IMR-90 (cell line): ENCODE results near the gene CNOT6. TPM values are rescaled to one million over a fixed set of nuclear protein-coding genes. Genes with fewer than 3 reads are reported as not detected.

Experiments used
- ATAC-seq: fragments of 200-7000 bp; cut with Tn5 transposase; 2 replicates; pipeline ENCODE4 v1.9.1; 2020; ENCODE audit warnings: low read depth, mild to moderate bottlenecking, moderate library complexity
- BruUV-seq: library from RNA; stranded (reverse); fragments of 400-500 nt; replicated peaks from 2 replicates; lab custom pipeline; 2021; lab: Mats Ljungman, UMichigan
- CTCF ChIA-PET: fragments of 300-600 bp; formaldehyde crosslinking; extraction: SDS; loops from one replicate; lab custom pipeline; 2021; ENCODE audit warnings: antibody characterized with exemption; lab: Yijun Ruan, JAX
- POLR2A ChIA-PET: fragments of 300-600 bp; sonication (Branson Sonifier 250); formaldehyde crosslinking; loops from one replicate; lab custom pipeline; 2022; ENCODE audit warnings: antibody characterized with exemption; ENCODE audit not compliant: unreplicated experiment; lab: Charles Lee
- DNase-seq: peaks from one replicate; pipeline ENCODE4 v3.0.0; 2013
- H2AFZ ChIP-seq: replicated peaks from 2 replicates; pipeline ENCODE3; 2013; ENCODE audit warnings: low read length, mild to moderate bottlenecking; ENCODE audit not compliant: poor library complexity
- H2AK5ac ChIP-seq: 2 replicates; pipeline ENCODE4 v1.6.1; 2013; ENCODE audit warnings: low read depth, low read length, inconsistent platforms
- H2AK9ac ChIP-seq: replicated peaks from 2 replicates; pipeline ENCODE3; 2013; ENCODE audit warnings: mild to moderate bottlenecking, low read depth, low read length, moderate library complexity; ENCODE audit not compliant: poor library complexity
- H2BK120ac ChIP-seq: 2 replicates; pipeline ENCODE4 v1.6.1; 2013; ENCODE audit warnings: low read depth, low read length, inconsistent platforms
- H2BK15ac ChIP-seq: 3 replicates; pipeline ENCODE4 v1.6.1; 2013; ENCODE audit warnings: low read depth, low read length, inconsistent platforms
- H2BK20ac ChIP-seq: 2 replicates; pipeline ENCODE4 v1.6.1; 2013; ENCODE audit warnings: low read depth, mild to moderate bottlenecking, inconsistent platforms, low read length, moderate library complexity
- H2BK5ac ChIP-seq: 2 replicates; pipeline ENCODE4 v1.6.1; 2013; ENCODE audit warnings: mild to moderate bottlenecking, low read depth, low read length, inconsistent platforms; ENCODE audit not compliant: poor library complexity, severe bottlenecking
- H3K14ac ChIP-seq: replicated peaks from 2 replicates; pipeline ENCODE4 v1.6.1; 2013; ENCODE audit warnings: low read depth, low read length, inconsistent platforms
- H3K18ac ChIP-seq: 2 replicates; pipeline ENCODE4 v1.6.1; 2013; ENCODE audit warnings: low read depth, low read length, control low read depth
- H3K23ac ChIP-seq: 2 replicates; pipeline ENCODE4 v1.6.1; 2013; ENCODE audit warnings: low read depth, low read length, inconsistent platforms
- H3K27ac ChIP-seq: 2 replicates; pipeline ENCODE4 v1.5.1; 2013; ENCODE audit warnings: mild to moderate bottlenecking, control low read depth, low read length; ENCODE audit not compliant: insufficient read depth
- H3K27me3 ChIP-seq: 2 replicates; pipeline ENCODE4 v1.6.1; 2013; ENCODE audit warnings: low read length; ENCODE audit not compliant: control insufficient read depth, insufficient read depth
- H3K36me3 ChIP-seq: 2 replicates; pipeline ENCODE4 v1.6.1; 2013; ENCODE audit warnings: low read length, mixed read lengths; ENCODE audit not compliant: control insufficient read depth, insufficient read depth
- H3K4ac ChIP-seq: 2 replicates; pipeline ENCODE4 v1.6.1; 2013; ENCODE audit warnings: low read depth, low read length, inconsistent platforms
- H3K4me1 ChIP-seq: 2 replicates; pipeline ENCODE4 v1.6.1; 2013; ENCODE audit warnings: low read length, mixed read lengths; ENCODE audit not compliant: control insufficient read depth, insufficient read depth
- H3K4me2 ChIP-seq: 2 replicates; pipeline ENCODE4 v1.6.1; 2013; ENCODE audit warnings: low read depth, mild to moderate bottlenecking, control low read depth, low read length, moderate library complexity
- H3K4me3 ChIP-seq: 2 replicates; pipeline ENCODE4 v1.5.1; 2013; ENCODE audit warnings: low read depth, mild to moderate bottlenecking, control low read depth, low read length, moderate library complexity; ENCODE audit not compliant: insufficient read depth
- H3K56ac ChIP-seq: 2 replicates; pipeline ENCODE4 v1.6.1; 2013; ENCODE audit warnings: low read length, inconsistent platforms; ENCODE audit not compliant: insufficient read depth; ENCODE audit errors: extremely low read depth
- H3K79me1 ChIP-seq, 2 experiments: 2 replicates each; pipeline ENCODE4 v1.6.1; 2013; ENCODE audit warnings: low read length in 2 of 2, inconsistent platforms in 1 of 2, low read depth in 1 of 2
- H3K9ac ChIP-seq: 2 replicates; pipeline ENCODE4 v1.6.1; 2013; ENCODE audit warnings: low read depth, low read length, control low read depth
- H3K9me1 ChIP-seq: 2 replicates; pipeline ENCODE4 v1.6.1; 2013; ENCODE audit warnings: low read length, inconsistent platforms; ENCODE audit not compliant: insufficient read depth
- H3K9me3 ChIP-seq: 2 replicates; pipeline ENCODE4 v1.6.1; 2013; ENCODE audit warnings: low read length; ENCODE audit not compliant: control insufficient read depth, insufficient read depth
- H4K20me1 ChIP-seq: 2 replicates; pipeline ENCODE4 v1.6.1; 2013; ENCODE audit warnings: low read length, inconsistent platforms; ENCODE audit not compliant: insufficient read depth
- H4K5ac ChIP-seq: 2 replicates; pipeline ENCODE4 v1.6.1; 2013; ENCODE audit warnings: mild to moderate bottlenecking, low read depth, low read length, control low read depth
- H4K8ac ChIP-seq, 2 experiments: 2 replicates each; pipeline ENCODE4 v1.6.1; 2013; ENCODE audit warnings: low read depth in 2 of 2, low read length in 2 of 2, control low read depth in 1 of 2, inconsistent platforms in 1 of 2
- H4K91ac ChIP-seq: 2 replicates; pipeline ENCODE4 v1.6.1; 2013; ENCODE audit warnings: low read depth, low read length, inconsistent platforms; ENCODE audit not compliant: insufficient read depth
- RFX5 ChIP-seq: IDR thresholded peaks from 2 replicates; pipeline ENCODE4 v1.8.0; 2012; ENCODE audit warnings: low read depth, mild to moderate bottlenecking, low read length, moderate library complexity
- WGBS, 2 experiments: methylation state at CpG; one replicate each; pipeline versions ENCODE4 v1.1.5 to v1.1.7; 2013; ENCODE audit warnings: missing lambda C conversion rate in 2 of 2; ENCODE audit not compliant: insufficient read length in 1 of 2; ENCODE audit errors: extremely low coverage in 2 of 2; 5-methylcytosine and 5-hydroxymethylcytosine counted together
- dilution Hi-C: fragments of 300-500 bp; cut with HindIII; formaldehyde crosslinking; loops from one replicate; pipeline ENCODE4 v1.14.3; 2018; ENCODE audit warnings: low sequenced_read_pairs; ENCODE audit not compliant: unreplicated experiment
- in situ Hi-C: fragments of 300-500 bp; cut with MboI; formaldehyde crosslinking; loops from 3 replicates; pipeline ENCODE4 v1.14.3; 2019; ENCODE audit warnings: low sequenced_read_pairs, inconsistent platforms, mixed read lengths
- intact Hi-C: fragments of 100-400 bp; cut with micrococcal nuclease; formaldehyde crosslinking; loops from 2 replicates; pipeline ENCODE4 v1.10.0; 2022
- polyA plus RNA-seq, 3 experiments: library from polyadenylated mRNA; depleted of rRNA; stranded (reverse); fragments of >200 nt; gene quantifications; 2 replicates each; pipeline ENCODE4 v1.2.3, GENCODE V29; 2012; ENCODE audit warnings: low replicate concordance in 1 of 3
- total RNA-seq: library from RNA; depleted of rRNA; stranded (reverse); fragments of >200 nt; gene quantifications from 2 replicates; pipeline ENCODE4 v1.2.3, GENCODE V29; 2012

CNOT6 gene
- total and polyA plus RNA-seq, 2 of the 4 experiments (the other 2 are of a cell fraction) = 9.7 to 10.8 TPM

DNA sequence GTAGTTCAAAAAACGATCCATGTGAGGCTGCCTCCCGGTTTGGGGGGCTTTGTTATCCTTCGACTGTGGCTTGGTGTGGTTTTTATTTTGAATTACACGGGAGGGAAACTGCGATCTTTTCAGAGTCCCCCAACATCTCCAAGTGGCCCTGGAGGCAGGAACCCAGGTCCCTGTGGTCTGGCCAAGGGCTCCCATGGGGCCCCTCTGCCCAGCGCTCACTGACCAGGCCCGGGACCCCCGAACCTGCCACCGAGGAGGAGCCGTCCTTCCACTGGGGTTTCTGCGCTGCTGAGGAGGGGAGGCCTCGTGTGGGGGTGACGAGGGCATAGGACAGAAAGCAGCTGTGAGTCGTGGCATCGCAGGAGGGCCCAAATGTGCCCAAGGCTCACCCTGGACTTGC is 115.2 kb downstream of the CNOT6 start:
- Histone ChIP-seq H3K27ac (no peak overlapping the region), H3K4me2 (no peak overlapping the region), H3K9me3 (no peaks in the 10 kb centered on the region), H3K9ac (no peak overlapping the region), H3K4ac (no peak overlapping the region), H2BK15ac (no peak overlapping the region), H4K20me1 (no peaks in the 10 kb centered on the region; the same call in 1 of the 2 replicates), H2AFZ (no peak overlapping the region), H2BK120ac (no peak overlapping the region), H2AK9ac (no peak overlapping the region), H3K4me1 (no peaks in the 10 kb centered on the region), H4K5ac (no peak overlapping the region), H3K36me3 (no peaks in the 10 kb centered on the region), H3K23ac (no peak overlapping the region), H4K91ac (no peak overlapping the region), H2AK5ac (no peak overlapping the region), H3K14ac (no peak overlapping the region), H4K8ac (no peak overlapping the region), H3K56ac (no peak overlapping the region), H3K4me3 (no peak overlapping the region), H3K79me1 (no peaks in the 10 kb centered on the region), H3K27me3 (peaks cover 4% of the 10 kb centered on the region; the same call in 1 of the 2 replicates), H3K9me1 (no peaks in the 10 kb centered on the region), H2BK5ac (no peak overlapping the region), H3K18ac (no peak overlapping the region), H2BK20ac (no peak overlapping the region)
- no TSS peak for BruUV-seq
- POLR2A ChIA-PET = no interaction called here
- TF ChIP-seq RFX5 = no peak
- CTCF ChIA-PET = no interaction called here
- dilution Hi-C loops = no loop called here
- no peak for DNase-seq
- no peak for ATAC-seq
- in situ Hi-C loops = no loop called here
- 80% methylated on average over 1 of the region's 15 CpGs; no CpG with 5 or more reads in 1 of the 2 experiments for WGBS, 2 experiments
- intact Hi-C loops = loop anchor here (5.0 to 10.0 kb wide), 2 partner anchors 137 to 405 kb away; partner anchors contain the start of gene RASGEF1C
